WTC11 (cell line): ENCODE data around the gene LZTR1. TPM values are rescaled to one million over a fixed set of nuclear protein-coding genes. Genes with fewer than 3 reads are reported as not detected.

Experiments used
- ATAC-seq: fragments of 200-7000 bp; cut with Tn5 transposase; 2 replicates; pipeline ENCODE4 v1.10.0; 2021; ENCODE audit warnings: mild to moderate bottlenecking, moderate library complexity
- CTCF ChIA-PET: fragments of 300-600 bp; sonication (Branson Sonifier 250); formaldehyde crosslinking; loops from one replicate; lab custom pipeline; 2021; ENCODE audit warnings: antibody characterized with exemption; lab: Charles Lee
- POLR2A ChIA-PET: fragments of 350-600 bp; sonication (Branson Sonifier 250); formaldehyde crosslinking; loops from one replicate; lab custom pipeline; 2021; ENCODE audit warnings: antibody characterized with exemption; lab: Charles Lee
- DNase-seq: peaks from one replicate; pipeline ENCODE4 v3.0.0; 2021; ENCODE audit warnings: low spot score
- H3K27ac Mint-ChIP-seq: 2 replicates; pipeline ENCODE4 v1.8.0; 2021; ENCODE audit warnings: mixed read lengths
- H3K27me3 Mint-ChIP-seq: 2 replicates; pipeline ENCODE4 v1.8.0; 2021; ENCODE audit warnings: low read depth, mild to moderate bottlenecking, moderate library complexity, mixed read lengths
- H3K36me3 Mint-ChIP-seq: 2 replicates; pipeline ENCODE4 v1.8.0; 2021; ENCODE audit warnings: mixed read lengths
- H3K4me1 Mint-ChIP-seq: 2 replicates; pipeline ENCODE4 v1.8.0; 2022; ENCODE audit warnings: mixed read lengths
- H3K4me3 Mint-ChIP-seq: 2 replicates; pipeline ENCODE4 v1.8.0; 2021; ENCODE audit warnings: mild to moderate bottlenecking, moderate library complexity, mixed read lengths
- H3K9me3 Mint-ChIP-seq: 2 replicates; pipeline ENCODE4 v1.8.0; 2021; ENCODE audit warnings: mixed read lengths
- AR ChIP-seq: fragments of 250-450 bp; sonication (Bioruptor Pico); IDR thresholded peaks from 2 replicates; pipeline ENCODE4 v1.9.0; 2021; ENCODE audit warnings: mild to moderate bottlenecking
- ATF2 ChIP-seq: sonication (generic); formaldehyde crosslinking; IDR thresholded peaks from 2 replicates; pipeline ENCODE4 v1.8.1; 2022; ENCODE audit warnings: low read depth, missing genetic modification reagents, borderline replicate concordance
- CREB1 ChIP-seq: sonication (generic); formaldehyde crosslinking; IDR thresholded peaks from 2 replicates; pipeline ENCODE4 v1.8.0; 2023; ENCODE audit warnings: mild to moderate bottlenecking, missing genetic modification reagents
- EMX1 ChIP-seq: fragments of 250-450 bp; sonication (Bioruptor Pico); IDR thresholded peaks from 2 replicates; pipeline ENCODE4 v1.8.0; 2021; ENCODE audit warnings: mild to moderate bottlenecking
- ERG ChIP-seq: fragments of 250-450 bp; sonication (Bioruptor Pico); IDR thresholded peaks from 2 replicates; pipeline ENCODE4 v1.8.0; 2021; ENCODE audit warnings: mild to moderate bottlenecking
- ESRRA ChIP-seq: sonication (generic); formaldehyde crosslinking; IDR thresholded peaks from 2 replicates; pipeline ENCODE4 v1.8.1; 2022; ENCODE audit warnings: mild to moderate bottlenecking, missing genetic modification reagents, borderline replicate concordance
- FOXP1 ChIP-seq: sonication (generic); formaldehyde crosslinking; IDR thresholded peaks from 2 replicates; pipeline ENCODE4 v1.8.0; 2022; ENCODE audit warnings: missing genetic modification reagents, mild to moderate bottlenecking, moderate library complexity, borderline replicate concordance
- PRDM15 ChIP-seq: sonication (generic); formaldehyde crosslinking; IDR thresholded peaks from 2 replicates; pipeline ENCODE4 v1.8.0; 2022; ENCODE audit warnings: missing genetic modification reagents
- PREB ChIP-seq: sonication (generic); formaldehyde crosslinking; IDR thresholded peaks from 2 replicates; pipeline ENCODE4 v1.8.1; 2022; ENCODE audit warnings: mild to moderate bottlenecking, missing genetic modification reagents, moderate library complexity, borderline replicate concordance
- SOX15 ChIP-seq: fragments of 250-450 bp; sonication (Bioruptor Pico); IDR thresholded peaks from 2 replicates; pipeline ENCODE4 v1.9.0; 2021; ENCODE audit warnings: mild to moderate bottlenecking
- SP1 ChIP-seq: sonication (generic); formaldehyde crosslinking; conservative IDR thresholded peaks from 2 replicates; pipeline ENCODE4 v1.8.1; 2022; ENCODE audit warnings: missing genetic modification reagents
- ZNF232 ChIP-seq: sonication (generic); formaldehyde crosslinking; IDR thresholded peaks from 2 replicates; pipeline ENCODE4 v1.8.0; 2022; ENCODE audit warnings: mild to moderate bottlenecking, missing genetic modification reagents
- ZNF317 ChIP-seq: sonication (generic); formaldehyde crosslinking; IDR thresholded peaks from 2 replicates; pipeline ENCODE4 v1.8.1; 2023; ENCODE audit warnings: low read depth, mild to moderate bottlenecking, moderate library complexity, missing genetic modification reagents, borderline replicate concordance
- total RNA-seq: library from RNA; stranded (reverse); gene quantifications from 3 replicates; pipeline ENCODE4 v1.2.3, GENCODE V29; 2021
- TF ChIP-seq, protein P1 (sequence below): sonication (generic); formaldehyde crosslinking; IDR thresholded peaks from 2 replicates; pipeline ENCODE4 v1.8.1; 2023; ENCODE audit warnings: mild to moderate bottlenecking, missing genetic modification reagents, borderline replicate concordance
- TF ChIP-seq, protein P2 (sequence below): sonication (generic); formaldehyde crosslinking; IDR thresholded peaks from 2 replicates; pipeline ENCODE4 v1.8.0; 2022; ENCODE audit warnings: mild to moderate bottlenecking, missing genetic modification reagents

The LZTR1 gene
- total RNA-seq, 1 experiment from 2014 or later, result 38.3 TPM

DNA sequence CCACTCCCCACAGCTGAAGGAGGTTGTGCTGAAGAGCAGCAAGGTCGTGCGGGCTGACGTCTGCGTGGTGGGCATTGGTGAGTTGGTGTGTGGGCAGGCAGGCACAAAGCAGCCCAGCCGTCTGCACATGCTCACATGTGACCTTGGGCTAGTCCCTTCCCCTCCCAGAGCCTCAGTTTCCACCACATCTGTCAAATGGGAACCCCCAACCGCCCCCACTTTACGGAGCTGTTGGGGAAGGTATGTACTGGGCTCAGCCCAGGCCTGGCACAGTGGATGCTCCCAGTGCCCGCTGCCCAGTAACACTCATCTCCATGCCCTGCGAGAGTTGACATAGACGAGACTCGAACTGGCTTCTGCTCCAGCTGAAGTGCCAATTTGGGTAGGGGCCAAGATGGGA, 5.1 kb upstream of the LZTR1 start:
- H3K9me3 Mint-ChIP-seq, result peaks cover 12% of the 10 kb centered on the region
- no peak overlapping the region for H3K4me3 Mint-ChIP-seq
- ChIA-PET POLR2A (no interaction called here), CTCF (interaction anchor here (4.7 kb wide), 1 partner anchor 91 kb away, joined by 14 read pairs; no protein-coding TSS in a partner anchor)
- no peak for DNase-seq
- no peak for ATAC-seq
- no peak overlapping the region for H3K27ac Mint-ChIP-seq
- TF ChIP-seq SOX15 (CRISPR knock-in tag) (no peak), ESRRA (CRISPR knock-in tag) (no peak), AR (CRISPR knock-in tag) (no peak), ZNF232 (CRISPR knock-in tag) (no peak), SP1 (no peak), CREB1 (CRISPR knock-in tag) (no peak), PREB (CRISPR knock-in tag) (no peak), ERG (CRISPR knock-in tag) (no peak), ZNF317 (CRISPR knock-in tag) (no peak), FOXP1 (CRISPR knock-in tag) (no peak)
- TF ChIP-seq, protein P1, sequence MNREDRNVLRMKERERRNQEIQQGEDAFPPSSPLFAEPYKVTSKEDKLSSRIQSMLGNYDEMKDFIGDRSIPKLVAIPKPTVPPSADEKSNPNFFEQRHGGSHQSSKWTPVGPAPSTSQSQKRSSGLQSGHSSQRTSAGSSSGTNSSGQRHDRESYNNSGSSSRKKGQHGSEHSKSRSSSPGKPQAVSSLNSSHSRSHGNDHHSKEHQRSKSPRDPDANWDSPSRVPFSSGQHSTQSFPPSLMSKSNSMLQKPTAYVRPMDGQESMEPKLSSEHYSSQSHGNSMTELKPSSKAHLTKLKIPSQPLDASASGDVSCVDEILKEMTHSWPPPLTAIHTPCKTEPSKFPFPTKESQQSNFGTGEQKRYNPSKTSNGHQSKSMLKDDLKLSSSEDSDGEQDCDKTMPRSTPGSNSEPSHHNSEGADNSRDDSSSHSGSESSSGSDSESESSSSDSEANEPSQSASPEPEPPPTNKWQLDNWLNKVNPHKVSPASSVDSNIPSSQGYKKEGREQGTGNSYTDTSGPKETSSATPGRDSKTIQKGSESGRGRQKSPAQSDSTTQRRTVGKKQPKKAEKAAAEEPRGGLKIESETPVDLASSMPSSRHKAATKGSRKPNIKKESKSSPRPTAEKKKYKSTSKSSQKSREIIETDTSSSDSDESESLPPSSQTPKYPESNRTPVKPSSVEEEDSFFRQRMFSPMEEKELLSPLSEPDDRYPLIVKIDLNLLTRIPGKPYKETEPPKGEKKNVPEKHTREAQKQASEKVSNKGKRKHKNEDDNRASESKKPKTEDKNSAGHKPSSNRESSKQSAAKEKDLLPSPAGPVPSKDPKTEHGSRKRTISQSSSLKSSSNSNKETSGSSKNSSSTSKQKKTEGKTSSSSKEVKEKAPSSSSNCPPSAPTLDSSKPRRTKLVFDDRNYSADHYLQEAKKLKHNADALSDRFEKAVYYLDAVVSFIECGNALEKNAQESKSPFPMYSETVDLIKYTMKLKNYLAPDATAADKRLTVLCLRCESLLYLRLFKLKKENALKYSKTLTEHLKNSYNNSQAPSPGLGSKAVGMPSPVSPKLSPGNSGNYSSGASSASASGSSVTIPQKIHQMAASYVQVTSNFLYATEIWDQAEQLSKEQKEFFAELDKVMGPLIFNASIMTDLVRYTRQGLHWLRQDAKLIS (CRISPR knock-in tag), result no peak
- TF ChIP-seq, all 79 proteins: peak for 0
- Mint-ChIP-seq H3K27me3 (peaks cover 36% of the 10 kb centered on the region), H3K36me3 (peaks cover 10% of the 10 kb centered on the region; the same call in 1 of the 2 replicates), H3K4me1 (peaks cover 23% of the 10 kb centered on the region)

DNA sequence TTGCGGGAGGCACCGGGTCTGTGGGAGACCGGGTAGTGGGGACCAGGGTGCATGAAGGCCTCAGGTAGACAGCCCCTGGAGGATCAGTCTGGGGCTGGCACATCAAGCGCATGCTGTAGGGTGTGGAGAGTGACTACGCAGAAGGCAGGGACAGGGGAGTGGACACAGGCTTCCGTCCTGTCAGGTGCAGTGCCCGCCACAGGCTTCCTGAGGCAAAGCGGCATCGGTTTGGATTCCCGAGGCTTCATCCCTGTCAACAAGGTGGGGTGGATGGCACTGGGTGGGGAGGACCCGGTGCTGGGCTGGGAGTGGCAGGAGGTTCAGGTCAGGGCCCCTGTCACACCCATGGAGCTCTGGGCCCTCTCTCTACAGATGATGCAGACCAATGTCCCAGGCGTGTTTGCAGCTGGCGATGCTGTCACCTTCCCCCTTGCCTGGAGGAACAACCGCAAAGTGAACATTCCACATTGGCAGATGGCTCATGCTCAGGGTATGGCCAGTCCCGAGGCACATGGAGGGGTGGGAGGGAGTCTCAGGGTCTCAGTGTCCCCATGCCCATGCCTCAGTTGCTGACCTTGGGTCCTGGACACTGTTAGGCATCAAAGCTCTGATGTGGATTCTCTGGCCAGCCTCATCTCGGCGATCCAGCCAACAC, 4.5 kb upstream of the LZTR1 start:
- ChIA-PET CTCF (interaction anchor here (1.0 to 4.7 kb wide), 2 partner anchors 21 to 92 kb away, joined by 3 to 14 read pairs; no protein-coding TSS in a partner anchor), POLR2A (no interaction called here)
- Mint-ChIP-seq H3K9me3 (peaks cover 12% of the 10 kb centered on the region), H3K4me1 (peaks cover 26% of the 10 kb centered on the region), H3K27ac (no peak overlapping the region), H3K27me3 (peaks cover 38% of the 10 kb centered on the region), H3K36me3 (peaks cover 10% of the 10 kb centered on the region; the same call in 1 of the 2 replicates), H3K4me3 (no peak overlapping the region)
- DNase-seq, result no peak
- no peak for ATAC-seq
- TF ChIP-seq EMX1 (no peak), ATF2 (no peak), FOXP1 (CRISPR knock-in tag) (no peak), PRDM15 (CRISPR knock-in tag) (no peak)
- TF ChIP-seq, protein P2, sequence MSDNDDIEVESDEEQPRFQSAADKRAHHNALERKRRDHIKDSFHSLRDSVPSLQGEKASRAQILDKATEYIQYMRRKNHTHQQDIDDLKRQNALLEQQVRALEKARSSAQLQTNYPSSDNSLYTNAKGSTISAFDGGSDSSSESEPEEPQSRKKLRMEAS (CRISPR knock-in tag), result no peak
